IPS-18c (cell line): ENCODE measurements around the gene CCNJL.

Experiments used
- H3K4me3 ChIP-seq: 2 replicates; pipeline ENCODE4 v1.7.0; 2013; ENCODE audit warnings: low read depth, mild to moderate bottlenecking, low read length, moderate library complexity; ENCODE audit not compliant: insufficient read depth
- H3K9me3 ChIP-seq: one replicate; pipeline ENCODE4 v1.6.1; 2013; ENCODE audit warnings: mild to moderate bottlenecking, low read length, moderate library complexity; ENCODE audit not compliant: control insufficient read depth, insufficient read depth

Gene CCNJL

DNA sequence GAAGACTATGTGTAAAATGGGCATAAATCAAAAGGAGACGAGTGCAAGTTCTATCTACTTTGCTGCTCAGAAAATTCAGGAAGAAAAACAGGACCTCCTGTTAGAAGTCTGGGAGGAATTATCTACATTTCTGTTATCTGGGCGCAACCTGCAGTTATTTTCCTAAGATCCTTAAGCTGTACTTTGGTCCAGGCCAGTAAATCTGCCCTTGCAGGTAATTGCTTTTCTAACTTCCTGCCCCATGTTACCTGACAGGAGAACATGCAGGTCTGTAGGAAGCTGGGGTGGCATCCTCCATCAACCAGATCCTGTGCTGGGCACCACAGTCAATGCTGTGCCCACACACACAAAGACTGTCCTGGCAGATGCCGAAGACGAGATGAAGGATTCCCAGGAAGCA is 5.7 kb downstream of the CCNJL start:
- Histone ChIP-seq H3K4me3 (no peak overlapping the region), H3K9me3 (no peaks in the 10 kb centered on the region)

DNA sequence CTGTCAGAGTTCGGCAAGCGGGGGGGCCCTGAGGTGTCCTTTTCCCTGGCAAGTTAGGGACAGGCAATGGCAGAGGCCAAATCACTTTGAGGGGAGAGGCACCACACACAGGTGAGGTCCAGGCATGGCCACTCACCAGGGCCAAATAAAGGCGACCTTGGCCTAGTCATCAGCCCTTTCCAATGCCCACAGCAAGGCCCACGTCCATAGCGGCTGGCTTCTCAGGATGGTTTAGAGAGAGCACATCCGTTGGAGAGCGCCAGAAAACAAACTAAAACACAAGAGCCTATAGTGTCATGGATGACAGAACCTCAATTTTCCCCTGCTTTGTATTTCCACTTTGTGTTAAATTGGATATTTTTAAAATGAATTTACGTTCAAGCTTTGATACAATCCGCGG is 7.0 kb downstream of the CCNJL start:
- H3K4me3 ChIP-seq = no peak overlapping the region
- H3K9me3 ChIP-seq = no peaks in the 10 kb centered on the region

DNA sequence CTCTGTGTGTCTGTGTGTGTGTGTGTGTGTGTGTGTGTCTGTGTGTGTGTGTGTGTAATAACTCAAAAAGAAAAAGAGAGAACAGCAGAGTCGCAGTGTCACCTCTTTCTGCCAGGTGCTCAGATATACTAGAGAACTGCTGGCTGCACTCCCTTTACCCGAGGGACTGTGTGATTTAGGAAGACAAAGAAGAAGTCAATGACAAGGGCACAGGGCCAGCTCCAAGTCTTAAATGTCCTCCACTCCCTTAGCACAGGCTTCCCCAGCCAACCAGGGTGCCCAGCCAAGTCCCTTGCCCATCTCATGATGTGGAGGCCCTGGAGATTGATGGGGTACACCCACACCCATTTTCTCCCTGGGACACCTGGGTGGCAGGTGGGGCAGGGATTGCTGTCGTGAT is 8.7 kb downstream of the CCNJL start:
- H3K9me3 ChIP-seq = no peaks in the 10 kb centered on the region
- no peak overlapping the region for H3K4me3 ChIP-seq

DNA sequence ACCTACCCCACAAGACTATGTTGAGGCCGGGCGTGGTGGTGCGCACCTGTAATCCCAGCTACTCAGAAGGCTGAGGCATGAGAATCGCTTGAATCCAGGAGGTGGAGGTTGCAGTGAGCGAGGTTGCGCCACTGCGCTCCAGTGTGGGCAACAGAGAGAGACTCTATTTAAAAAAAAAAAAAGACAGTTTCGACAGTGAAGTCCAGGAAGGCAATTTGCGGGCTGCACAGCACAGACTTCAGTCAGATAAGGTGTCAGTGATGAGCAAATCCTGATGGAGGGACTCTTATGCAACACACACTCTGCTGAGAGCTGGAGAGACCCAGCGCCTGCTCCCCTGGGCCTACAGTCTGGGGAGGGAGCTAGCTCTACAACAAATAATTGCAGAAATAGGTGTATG is 14.2 kb downstream of the CCNJL start:
- Histone ChIP-seq H3K9me3 (peaks cover 2% of the 10 kb centered on the region), H3K4me3 (no peak overlapping the region)

DNA sequence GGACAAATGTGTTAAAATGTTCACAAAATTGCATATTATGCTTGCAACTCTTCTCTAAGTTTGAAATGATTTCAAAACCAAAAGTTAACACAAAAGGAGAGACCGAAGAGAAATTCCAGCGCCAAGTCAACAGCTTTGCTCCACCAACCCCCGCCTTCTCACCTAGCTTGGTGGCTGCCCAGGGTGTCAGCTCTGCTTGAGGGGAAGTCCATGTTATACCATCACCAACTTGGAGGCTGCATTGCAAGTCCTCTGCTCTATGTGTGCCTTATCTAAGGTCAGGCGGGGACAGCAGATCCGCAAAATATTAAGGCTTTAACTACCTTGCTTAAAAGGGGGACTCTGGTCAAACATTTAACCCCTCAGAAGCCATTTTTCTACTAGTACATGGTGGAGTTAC is 14.6 kb downstream of the CCNJL start:
- Histone ChIP-seq H3K4me3 (no peak overlapping the region), H3K9me3 (peaks cover 2% of the 10 kb centered on the region)

DNA sequence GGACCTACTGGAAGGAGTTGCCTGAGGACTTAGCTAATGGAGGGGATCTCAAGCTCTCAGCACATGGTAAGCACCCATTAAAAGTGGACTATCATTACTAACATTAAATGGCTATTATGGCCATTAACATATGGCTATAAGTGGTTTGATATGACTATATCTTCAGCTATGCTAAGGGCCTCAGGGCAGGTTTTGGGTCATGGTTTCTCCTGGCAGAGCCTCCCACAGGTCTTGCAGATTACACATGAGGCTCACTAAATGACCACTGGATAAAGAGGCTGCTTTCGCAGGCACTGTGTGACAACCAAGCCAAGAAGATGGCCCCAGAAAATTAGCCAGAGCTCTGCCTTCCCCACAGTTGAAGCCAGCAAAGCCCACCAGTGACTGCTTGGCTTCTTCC is 15.4 kb downstream of the CCNJL start:
- no peak overlapping the region for H3K4me3 ChIP-seq
- peaks cover 2% of the 10 kb centered on the region for H3K9me3 ChIP-seq

DNA sequence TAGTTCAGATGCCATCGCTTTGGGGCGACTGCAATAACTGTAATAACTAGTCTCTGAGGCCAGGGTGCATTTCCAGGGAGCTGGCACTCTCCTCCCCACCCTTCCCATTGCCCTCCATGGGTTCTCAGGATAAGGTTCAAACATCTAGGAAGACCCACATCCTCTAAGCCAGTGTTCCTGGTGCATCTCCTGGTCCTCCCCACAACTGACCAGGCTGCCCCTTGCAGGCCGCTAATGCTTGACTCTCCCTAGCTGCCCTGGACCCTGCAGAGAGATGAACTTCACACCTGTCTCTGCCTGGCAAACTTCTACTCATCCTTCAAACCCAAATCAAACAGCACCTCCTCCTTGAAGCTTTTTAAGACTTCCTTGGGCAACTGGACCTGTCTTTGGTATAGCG is 15.9 kb downstream of the CCNJL start:
- Histone ChIP-seq H3K4me3 (no peak overlapping the region), H3K9me3 (peaks cover 2% of the 10 kb centered on the region)

DNA sequence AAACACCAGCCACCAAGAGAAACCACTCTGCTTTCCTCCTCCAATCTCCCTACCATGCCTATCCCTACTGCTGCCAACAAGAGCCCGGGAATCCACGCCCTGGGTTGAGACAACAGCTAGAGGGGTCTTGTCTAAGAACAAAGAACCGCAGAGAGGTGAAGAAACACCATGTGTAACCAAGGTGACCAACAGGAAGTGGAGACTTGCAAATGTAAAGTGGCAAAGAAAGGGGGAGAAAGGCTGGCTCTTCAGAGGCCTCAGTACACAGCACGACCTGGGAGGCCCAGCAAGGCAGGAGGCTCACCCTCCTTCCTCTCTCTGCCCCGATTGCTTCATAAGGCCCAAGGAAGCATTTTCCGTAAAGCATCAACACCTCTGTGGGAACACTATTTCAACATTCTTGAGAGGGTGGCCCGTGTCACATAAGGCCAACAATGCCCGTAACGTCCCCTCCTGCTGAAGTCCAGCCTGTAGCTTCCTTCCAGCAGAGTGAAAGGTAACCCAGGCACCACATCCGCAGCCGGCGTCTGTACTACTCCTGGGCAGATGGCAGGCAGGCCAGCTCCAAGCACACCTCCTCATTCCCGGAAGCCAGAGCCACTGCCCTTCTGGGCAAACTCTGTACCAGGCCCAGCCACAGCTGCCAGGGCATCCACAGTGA is 18.3 kb downstream of the CCNJL start:
- Histone ChIP-seq H3K9me3 (peaks cover 2% of the 10 kb centered on the region), H3K4me3 (no peak overlapping the region)

DNA sequence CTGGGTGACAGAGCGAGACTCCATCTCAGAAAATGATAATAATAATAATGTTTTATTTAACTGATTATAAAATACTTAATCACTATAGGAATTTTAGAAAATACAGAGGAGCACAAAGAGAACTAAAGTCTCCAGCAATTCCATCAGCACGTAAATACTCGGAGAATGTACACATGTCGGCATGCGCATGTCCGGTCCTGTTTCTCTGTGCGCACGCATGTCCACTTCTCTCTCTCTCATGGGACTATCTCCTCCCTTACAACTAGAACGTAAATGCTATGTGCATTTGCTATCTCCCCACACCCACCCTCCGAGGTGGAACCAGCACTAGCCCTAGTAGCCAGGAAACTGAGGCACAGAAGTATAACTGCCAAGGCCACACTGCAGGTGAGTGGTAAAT is 19.0 kb downstream of the CCNJL start:
- Histone ChIP-seq H3K9me3 (peaks cover 2% of the 10 kb centered on the region), H3K4me3 (no peak overlapping the region)

DNA sequence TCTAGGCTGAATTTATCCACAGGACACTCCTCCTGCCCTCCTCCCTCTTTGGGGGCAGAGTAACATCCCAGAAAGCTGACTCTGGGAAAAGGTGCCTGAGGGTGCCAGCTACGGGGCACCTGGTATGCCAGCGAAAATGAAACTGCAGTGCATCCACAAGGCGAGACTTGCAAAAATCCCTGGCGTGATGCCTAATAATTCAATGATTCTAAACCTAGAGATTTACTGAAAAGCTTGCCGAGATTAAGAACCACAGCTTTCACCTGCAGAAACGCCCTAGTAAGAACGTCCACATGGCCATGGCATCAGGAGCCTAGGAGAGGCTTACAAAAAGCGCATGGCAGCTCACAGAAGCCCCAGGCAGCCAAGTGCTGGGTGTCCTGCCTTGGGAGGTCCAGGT is 20.9 kb downstream of the CCNJL start:
- no peaks in the 10 kb centered on the region for H3K9me3 ChIP-seq
- no peak overlapping the region for H3K4me3 ChIP-seq

DNA sequence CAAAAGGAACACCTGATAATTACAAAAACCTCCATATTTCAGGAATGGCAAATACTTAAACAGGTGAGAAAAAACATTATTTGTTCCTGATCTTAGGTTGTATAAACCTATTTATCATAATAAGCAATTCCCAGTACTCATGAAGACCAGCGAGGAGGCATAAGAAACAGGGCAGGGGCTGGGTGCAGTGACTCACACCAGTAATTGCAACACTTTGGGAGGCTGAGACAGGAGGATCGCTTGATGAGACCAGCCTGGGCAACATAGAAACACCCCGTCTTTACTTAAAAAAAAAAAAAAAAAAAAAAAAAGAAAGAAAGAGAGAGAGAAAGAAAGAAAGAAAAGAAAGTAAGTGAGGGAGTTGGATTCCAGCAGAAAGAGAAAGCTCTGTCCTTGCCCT is 21.6 kb downstream of the CCNJL start:
- H3K4me3 ChIP-seq = no peak overlapping the region
- no peaks in the 10 kb centered on the region for H3K9me3 ChIP-seq

DNA sequence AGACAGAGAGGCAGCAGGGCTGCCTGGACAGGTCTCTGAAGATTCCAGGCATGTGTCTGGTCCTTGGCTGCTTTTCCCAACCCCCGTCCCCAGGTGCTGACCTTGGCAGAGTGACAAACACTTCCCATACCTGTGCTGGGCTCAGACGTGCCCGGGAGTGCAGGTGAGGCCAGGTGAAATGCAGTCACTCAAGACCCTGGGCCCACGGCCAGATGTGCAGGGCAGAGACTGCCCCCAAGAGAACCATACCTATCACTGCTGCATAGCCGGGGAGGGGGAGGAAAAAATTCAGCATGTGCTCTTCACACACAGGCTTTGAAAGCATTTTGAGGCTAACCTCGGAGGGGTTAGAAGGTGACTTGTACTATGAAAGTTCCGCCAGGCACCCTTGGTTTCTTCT is 22.6 kb downstream of the CCNJL start:
- peaks cover 3% of the 10 kb centered on the region for H3K9me3 ChIP-seq

DNA sequence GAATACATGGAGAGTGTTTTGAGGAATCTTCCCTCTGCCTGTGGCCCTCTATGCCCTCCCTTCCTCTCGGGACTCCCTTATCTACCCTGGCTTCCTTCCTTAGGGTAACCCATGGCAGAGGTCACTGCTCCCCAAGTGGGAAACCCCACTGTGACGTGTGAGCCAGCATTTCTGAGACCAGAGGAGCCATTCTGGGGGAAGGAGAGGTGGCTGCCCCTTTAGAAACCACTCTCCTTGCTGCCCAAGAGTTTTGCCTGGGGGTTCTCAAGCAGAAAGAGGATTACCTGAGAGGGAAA is 23.1 kb downstream of the CCNJL start:
- no peak overlapping the region for H3K4me3 ChIP-seq
- peaks cover 3% of the 10 kb centered on the region for H3K9me3 ChIP-seq

More for the DNA sequence above, 22.6 kb downstream of the CCNJL start:
- H3K4me3 ChIP-seq = no peak overlapping the region

DNA sequence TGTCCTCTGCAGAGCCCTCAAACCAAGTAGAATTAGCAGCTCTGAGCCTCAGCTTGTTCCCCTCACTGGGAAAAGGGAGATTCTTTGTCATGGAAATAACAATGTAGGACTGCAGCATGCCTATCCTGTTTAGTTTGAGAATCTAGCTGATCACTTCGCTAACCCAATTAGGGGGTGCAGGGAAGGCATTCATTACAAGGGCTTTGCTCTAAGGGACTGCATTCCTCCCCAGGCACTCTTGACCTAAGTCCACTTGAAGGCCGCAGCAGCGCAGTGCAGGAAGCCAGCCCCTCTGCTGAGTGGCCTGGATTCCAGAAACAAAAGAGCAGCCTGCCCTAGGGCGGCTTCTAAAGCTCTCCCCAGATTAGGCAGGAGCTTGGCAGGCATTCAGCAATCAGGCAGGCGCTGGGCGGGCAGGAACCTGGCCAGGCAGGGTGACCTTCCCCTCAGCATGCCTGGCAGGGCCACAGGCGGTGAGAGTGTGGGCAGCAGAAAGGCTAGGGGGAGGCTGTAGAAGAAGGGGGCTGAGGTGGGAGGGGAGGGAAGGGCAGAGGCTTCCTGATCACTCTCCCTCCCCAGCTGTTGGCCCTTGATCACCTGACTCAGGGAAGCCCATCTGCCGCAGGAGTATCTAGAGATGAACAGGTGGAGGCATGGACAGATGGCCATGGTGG is 24.8 kb downstream of the CCNJL start:
- no peak overlapping the region for H3K4me3 ChIP-seq
- peaks cover 3% of the 10 kb centered on the region for H3K9me3 ChIP-seq

DNA sequence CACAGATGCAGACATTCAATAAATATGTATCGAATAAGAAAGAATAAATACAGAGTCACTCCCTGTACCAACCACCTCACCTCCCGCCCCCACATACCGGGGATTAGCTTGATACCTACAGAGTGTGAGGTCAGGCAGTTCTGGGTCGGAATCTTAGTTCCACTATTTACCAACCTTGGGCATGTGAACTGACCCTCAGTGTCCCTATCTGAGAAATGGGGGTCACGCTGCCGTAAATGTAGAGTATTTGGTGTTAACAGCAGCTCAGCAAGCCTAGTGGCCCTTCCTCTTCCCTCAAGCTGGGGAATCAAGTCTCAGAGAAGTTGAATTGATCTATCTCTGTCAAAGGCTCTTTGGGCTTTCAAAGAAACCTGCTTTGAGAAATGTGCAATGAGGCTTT is 25.4 kb downstream of the CCNJL start:
- H3K9me3 ChIP-seq = peaks cover 3% of the 10 kb centered on the region
- no peak overlapping the region for H3K4me3 ChIP-seq

DNA sequence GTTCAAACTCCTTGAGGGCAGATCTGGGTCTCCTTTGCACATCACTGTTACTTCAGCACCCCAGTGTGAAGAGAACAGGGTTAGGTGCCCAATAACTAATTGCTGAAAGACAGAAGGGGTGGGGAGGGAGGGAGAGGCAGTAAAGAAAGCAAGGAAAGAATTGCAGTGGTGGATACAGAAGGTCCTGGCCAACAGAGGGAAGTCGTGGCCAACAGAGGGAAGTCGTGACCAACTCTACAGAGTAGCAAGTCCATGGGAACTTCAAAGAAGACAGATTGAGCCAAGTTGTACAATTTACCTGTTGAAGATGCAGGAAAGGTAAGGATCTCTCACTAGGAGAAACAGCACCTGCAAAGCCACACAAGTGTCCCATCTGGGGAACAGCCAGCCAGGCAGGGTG is 27.0 kb downstream of the CCNJL start:
- peaks cover 3% of the 10 kb centered on the region for H3K9me3 ChIP-seq
- no peak overlapping the region; the same call in 1 of the 2 replicates for H3K4me3 ChIP-seq

DNA sequence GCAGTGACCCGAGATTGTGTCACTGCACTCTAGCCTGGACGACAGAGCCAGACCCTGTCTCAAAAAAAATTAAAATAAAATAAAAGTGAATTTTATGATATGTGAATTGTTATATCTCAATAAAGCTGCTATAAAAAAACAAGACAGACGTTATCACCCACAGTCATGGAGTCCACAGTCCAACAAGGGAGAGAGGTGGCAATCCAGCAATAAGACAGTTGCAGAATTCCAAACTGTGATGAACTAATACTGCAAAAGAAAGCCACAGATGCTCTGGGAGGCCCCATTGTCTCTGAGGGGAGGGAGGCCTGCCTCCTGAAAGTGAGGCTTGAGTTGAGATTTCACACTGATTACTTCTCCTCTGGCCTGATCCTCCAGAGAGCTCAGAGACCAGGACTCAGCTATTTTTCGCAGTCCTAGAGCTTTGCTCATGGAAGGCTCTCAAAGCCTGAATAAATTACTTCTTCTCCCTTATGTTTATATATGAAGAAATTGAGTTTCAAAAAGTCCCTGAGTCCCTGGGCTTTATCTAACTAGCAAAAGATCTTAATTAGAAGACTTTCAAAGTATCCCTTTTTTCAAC is 28.0 kb downstream of the CCNJL start:
- H3K4me3 ChIP-seq = no peak overlapping the region

DNA sequence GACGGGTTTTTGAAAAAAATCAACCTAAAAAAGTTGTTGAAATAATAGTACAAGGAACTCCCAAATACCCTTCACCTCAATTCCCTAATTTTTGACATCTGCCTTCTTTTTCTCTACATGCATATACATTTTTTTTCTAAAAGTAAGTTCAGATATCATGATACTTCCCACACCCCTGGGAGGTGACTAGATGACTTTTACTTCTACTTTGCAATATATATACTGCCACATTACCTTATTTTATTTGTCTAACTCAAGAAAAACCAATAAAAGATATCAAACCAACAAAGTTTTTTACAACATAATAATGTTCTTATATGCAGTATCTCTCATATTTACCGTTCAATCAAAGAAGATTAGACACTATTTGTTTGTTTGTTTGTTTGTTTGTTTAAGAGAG is 31.1 kb downstream of the CCNJL start:
- Histone ChIP-seq H3K9me3 (peaks cover 3% of the 10 kb centered on the region), H3K4me3 (no peak overlapping the region)

More for the DNA sequence above, 28.0 kb downstream of the CCNJL start:
- peaks cover 3% of the 10 kb centered on the region for H3K9me3 ChIP-seq
